ENCODE measurements around the gene SPNS3. TPM values are rescaled to one million over a fixed set of nuclear protein-coding genes. Genes with fewer than 3 reads are reported as not detected.

The SPNS3 gene
- total RNA-seq, 1 experiment from 2014 or later = 0.37 TPM

DNA sequence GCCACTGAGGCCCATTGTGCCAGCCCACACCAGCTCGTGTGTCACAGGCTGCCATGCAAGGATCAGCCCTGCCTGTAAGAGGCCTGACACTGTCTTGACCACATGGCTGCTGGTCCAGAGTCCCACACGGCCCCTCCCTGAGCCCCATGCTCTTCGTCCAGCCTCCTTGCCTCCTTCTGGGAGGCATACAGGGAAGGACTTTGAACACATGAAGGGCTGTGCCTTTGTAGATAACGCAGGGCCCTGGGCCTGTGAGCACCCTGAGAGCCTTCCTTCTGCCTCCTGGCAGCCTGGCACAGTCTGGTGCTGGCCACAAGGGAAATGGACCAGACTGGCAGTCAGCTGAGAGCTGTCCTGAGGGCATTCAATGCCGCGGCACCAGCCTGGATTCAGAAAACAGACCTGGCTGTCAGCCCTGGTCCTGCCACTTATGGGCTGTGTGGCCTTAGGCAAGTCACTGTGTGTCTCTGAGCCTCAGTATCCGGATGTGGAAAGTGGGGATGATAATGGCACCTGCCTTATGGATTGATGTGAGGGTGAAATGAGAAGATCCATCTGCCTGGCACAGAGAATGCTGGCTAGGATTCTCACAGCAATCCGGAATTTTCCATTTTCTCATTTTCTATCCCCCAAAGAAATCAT is 45.7 kb downstream of the SPNS3 start:
- Histone ChIP-seq H3K36me3 (ENCODE audit: control insufficient read depth in 1 of 2, insufficient read depth in 2 of 2, low read length in 2 of 2) (no peaks in the 10 kb centered on the region), H3K4me1 (ENCODE audit: control insufficient read depth in 1 of 2, insufficient read depth in 2 of 2, low read length in 2 of 2) (peaks cover 37 to 59% of the 10 kb centered on the region in 2 experiments), H3K9me2 (ENCODE audit: insufficient read depth) (no peaks in the 10 kb centered on the region), H3K9me3 (ENCODE audit: control insufficient read depth in 1 of 2, insufficient read depth in 1 of 2, low read depth in 1 of 2, low read length in 2 of 2) (no peaks in the 10 kb centered on the region), H3K27ac (ENCODE audit: low read depth, low read length) (no peak overlapping the region), H3K27me3 (ENCODE audit: insufficient read depth, low read length) (no peaks in the 10 kb centered on the region), H3K79me2 (ENCODE audit: insufficient read depth, low read length) (no peaks in the 10 kb centered on the region), H3K4me2 (ENCODE audit: low read length) (no peak overlapping the region), H4K20me1 (ENCODE audit: insufficient read depth) (no peaks in the 10 kb centered on the region), H3K4me3 (replicated peaks in 1 of 2; ENCODE audit: low read depth in 1 of 2, low read length in 2 of 2) (no peak overlapping the region), H3K9ac (ENCODE audit: low read length) (no peak overlapping the region), H2AFZ (ENCODE audit: low read depth, low read length, poor library complexity, severe bottlenecking) (no peak overlapping the region)
- POLR2A ChIA-PET = no interaction called here
- no TSS peak for BruUV-seq (replicated peaks)
- RAD21 ChIA-PET (ENCODE audit: low non-redundant PET in 1 of 2, low total read pairs in 2 of 2, uncharacterized antibody in 2 of 2, unreplicated experiment in 2 of 2) = no interaction called here
- DNase-seq (ENCODE audit: low read depth, low spot score) (no peak), ATAC-seq (no peak)
- intact Hi-C loops (cut with micrococcal nuclease) = no loop called here
- CTCF ChIA-PET = no interaction called here
- TF ChIP-seq SIN3A (IDR thresholded peaks at IDR 0.05; ENCODE audit: low read depth) = no peak
- TF ChIP-seq, protein P1, sequence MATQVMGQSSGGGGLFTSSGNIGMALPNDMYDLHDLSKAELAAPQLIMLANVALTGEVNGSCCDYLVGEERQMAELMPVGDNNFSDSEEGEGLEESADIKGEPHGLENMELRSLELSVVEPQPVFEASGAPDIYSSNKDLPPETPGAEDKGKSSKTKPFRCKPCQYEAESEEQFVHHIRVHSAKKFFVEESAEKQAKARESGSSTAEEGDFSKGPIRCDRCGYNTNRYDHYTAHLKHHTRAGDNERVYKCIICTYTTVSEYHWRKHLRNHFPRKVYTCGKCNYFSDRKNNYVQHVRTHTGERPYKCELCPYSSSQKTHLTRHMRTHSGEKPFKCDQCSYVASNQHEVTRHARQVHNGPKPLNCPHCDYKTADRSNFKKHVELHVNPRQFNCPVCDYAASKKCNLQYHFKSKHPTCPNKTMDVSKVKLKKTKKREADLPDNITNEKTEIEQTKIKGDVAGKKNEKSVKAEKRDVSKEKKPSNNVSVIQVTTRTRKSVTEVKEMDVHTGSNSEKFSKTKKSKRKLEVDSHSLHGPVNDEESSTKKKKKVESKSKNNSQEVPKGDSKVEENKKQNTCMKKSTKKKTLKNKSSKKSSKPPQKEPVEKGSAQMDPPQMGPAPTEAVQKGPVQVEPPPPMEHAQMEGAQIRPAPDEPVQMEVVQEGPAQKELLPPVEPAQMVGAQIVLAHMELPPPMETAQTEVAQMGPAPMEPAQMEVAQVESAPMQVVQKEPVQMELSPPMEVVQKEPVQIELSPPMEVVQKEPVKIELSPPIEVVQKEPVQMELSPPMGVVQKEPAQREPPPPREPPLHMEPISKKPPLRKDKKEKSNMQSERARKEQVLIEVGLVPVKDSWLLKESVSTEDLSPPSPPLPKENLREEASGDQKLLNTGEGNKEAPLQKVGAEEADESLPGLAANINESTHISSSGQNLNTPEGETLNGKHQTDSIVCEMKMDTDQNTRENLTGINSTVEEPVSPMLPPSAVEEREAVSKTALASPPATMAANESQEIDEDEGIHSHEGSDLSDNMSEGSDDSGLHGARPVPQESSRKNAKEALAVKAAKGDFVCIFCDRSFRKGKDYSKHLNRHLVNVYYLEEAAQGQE (IDR thresholded peaks at IDR 0.05; ENCODE audit: low read depth) = no peak
- TF ChIP-seq POLR2AphosphoS5 (IDR thresholded peaks at IDR 0.05; ENCODE audit: low read depth, low read length) = no peak
- TF ChIP-seq SRF (IDR thresholded peaks at IDR 0.05; ENCODE audit: low read depth) = no peak
- TF ChIP-seq, protein P2, sequence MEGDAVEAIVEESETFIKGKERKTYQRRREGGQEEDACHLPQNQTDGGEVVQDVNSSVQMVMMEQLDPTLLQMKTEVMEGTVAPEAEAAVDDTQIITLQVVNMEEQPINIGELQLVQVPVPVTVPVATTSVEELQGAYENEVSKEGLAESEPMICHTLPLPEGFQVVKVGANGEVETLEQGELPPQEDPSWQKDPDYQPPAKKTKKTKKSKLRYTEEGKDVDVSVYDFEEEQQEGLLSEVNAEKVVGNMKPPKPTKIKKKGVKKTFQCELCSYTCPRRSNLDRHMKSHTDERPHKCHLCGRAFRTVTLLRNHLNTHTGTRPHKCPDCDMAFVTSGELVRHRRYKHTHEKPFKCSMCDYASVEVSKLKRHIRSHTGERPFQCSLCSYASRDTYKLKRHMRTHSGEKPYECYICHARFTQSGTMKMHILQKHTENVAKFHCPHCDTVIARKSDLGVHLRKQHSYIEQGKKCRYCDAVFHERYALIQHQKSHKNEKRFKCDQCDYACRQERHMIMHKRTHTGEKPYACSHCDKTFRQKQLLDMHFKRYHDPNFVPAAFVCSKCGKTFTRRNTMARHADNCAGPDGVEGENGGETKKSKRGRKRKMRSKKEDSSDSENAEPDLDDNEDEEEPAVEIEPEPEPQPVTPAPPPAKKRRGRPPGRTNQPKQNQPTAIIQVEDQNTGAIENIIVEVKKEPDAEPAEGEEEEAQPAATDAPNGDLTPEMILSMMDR (IDR thresholded peaks at IDR 0.05 in 2 of 3, conservative IDR thresholded peaks at IDR 0.05 in 1 of 3; ENCODE audit: borderline replicate concordance in 1 of 3, insufficient read depth in 1 of 3, low read depth in 2 of 3, low read length in 2 of 3) = no peak
- no peak for TF ChIP-seq RAD21 (IDR thresholded peaks at IDR 0.05; ENCODE audit: low read depth)
- no peak for TF ChIP-seq EZH2phosphoT487 (IDR thresholded peaks at IDR 0.05; ENCODE audit: borderline replicate concordance)

All from HCT116 (cell line).